Measurements from ENCODE around the gene PDZRN3. TPM values are rescaled to one million over a fixed set of nuclear protein-coding genes. Genes with fewer than 3 reads are reported as not detected.

The PDZRN3 gene
- total and polyA plus RNA-seq, 2 donors (not counting 3 experiments of a cell fraction or from before 2014, with no cell fraction given) = not detected

- H2AFZ ChIP-seq (ENCODE audit: low read depth, low read length) = no peak overlapping the region
- no TSS peak for BruUV-seq (replicated peaks)
- H3K27me3 ChIP-seq (ENCODE audit: control insufficient read depth in 2 of 2, insufficient read depth in 2 of 2, low read length in 2 of 2) = no peaks in the 10 kb centered on the region
- H3K9ac ChIP-seq (replicated peaks; ENCODE audit: extremely low read depth, insufficient read depth, low read length) = no peak overlapping the region
- no peaks in the 10 kb centered on the region for H4K20me1 ChIP-seq (replicated peaks; ENCODE audit: control insufficient read depth, extremely low read depth, insufficient read depth, low read length)
- intact Hi-C loops (cut with micrococcal nuclease) = no loop called here
- H3K4me2 ChIP-seq (ENCODE audit: insufficient read depth, low read length) = no peak overlapping the region
- TF ChIP-seq, protein P1, sequence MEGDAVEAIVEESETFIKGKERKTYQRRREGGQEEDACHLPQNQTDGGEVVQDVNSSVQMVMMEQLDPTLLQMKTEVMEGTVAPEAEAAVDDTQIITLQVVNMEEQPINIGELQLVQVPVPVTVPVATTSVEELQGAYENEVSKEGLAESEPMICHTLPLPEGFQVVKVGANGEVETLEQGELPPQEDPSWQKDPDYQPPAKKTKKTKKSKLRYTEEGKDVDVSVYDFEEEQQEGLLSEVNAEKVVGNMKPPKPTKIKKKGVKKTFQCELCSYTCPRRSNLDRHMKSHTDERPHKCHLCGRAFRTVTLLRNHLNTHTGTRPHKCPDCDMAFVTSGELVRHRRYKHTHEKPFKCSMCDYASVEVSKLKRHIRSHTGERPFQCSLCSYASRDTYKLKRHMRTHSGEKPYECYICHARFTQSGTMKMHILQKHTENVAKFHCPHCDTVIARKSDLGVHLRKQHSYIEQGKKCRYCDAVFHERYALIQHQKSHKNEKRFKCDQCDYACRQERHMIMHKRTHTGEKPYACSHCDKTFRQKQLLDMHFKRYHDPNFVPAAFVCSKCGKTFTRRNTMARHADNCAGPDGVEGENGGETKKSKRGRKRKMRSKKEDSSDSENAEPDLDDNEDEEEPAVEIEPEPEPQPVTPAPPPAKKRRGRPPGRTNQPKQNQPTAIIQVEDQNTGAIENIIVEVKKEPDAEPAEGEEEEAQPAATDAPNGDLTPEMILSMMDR (IDR thresholded peaks at IDR 0.05; ENCODE audit: extremely low read depth in 1 of 2, insufficient read depth in 1 of 2, low read depth in 1 of 2, low read length in 2 of 2) = no peak
- TF ChIP-seq, protein P2, sequence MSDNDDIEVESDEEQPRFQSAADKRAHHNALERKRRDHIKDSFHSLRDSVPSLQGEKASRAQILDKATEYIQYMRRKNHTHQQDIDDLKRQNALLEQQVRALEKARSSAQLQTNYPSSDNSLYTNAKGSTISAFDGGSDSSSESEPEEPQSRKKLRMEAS (IDR thresholded peaks at IDR 0.05; ENCODE audit: insufficient read depth, insufficient read length) = no peak
- TF ChIP-seq JUN (IDR thresholded peaks at IDR 0.05; ENCODE audit: borderline replicate concordance, insufficient read depth, insufficient read length, low read depth) = no peak
- no peak for TF ChIP-seq FOS (IDR thresholded peaks at IDR 0.05; ENCODE audit: borderline replicate concordance, insufficient read depth, low read length)
- no peak for TF ChIP-seq GATA2 (IDR thresholded peaks at IDR 0.05; ENCODE audit: insufficient read depth, insufficient read length, low read depth, low read length)
- no peak for TF ChIP-seq POLR2A (IDR thresholded peaks at IDR 0.05; ENCODE audit: low read depth, low read length)
- TF ChIP-seq MYC (IDR thresholded peaks at IDR 0.05; ENCODE audit: low read depth, low read length) = no peak
- no peak for TF ChIP-seq POLR2AphosphoS5 (IDR thresholded peaks at IDR 0.05; ENCODE audit: insufficient read depth, low read depth, low read length)
- TF ChIP-seq EZH2 (IDR thresholded peaks at IDR 0.05; ENCODE audit: borderline replicate concordance, low read depth, low read length, severe bottlenecking) = no peak
- no peaks in the 10 kb centered on the region for H3K9me1 ChIP-seq (replicated peaks; ENCODE audit: control insufficient read depth, extremely low read depth, insufficient read depth, low read length)
- dilution Hi-C loops (cut with MboI; ENCODE audit: extremely low pct_ligation_motif_present, low sequenced_read_pairs) = no loop called here
- H3K4me3 ChIP-seq (replicated peaks in 1 of 3; ENCODE audit: insufficient read depth in 1 of 3, low read depth in 1 of 3, low read length in 3 of 3) = no peak overlapping the region
- no peaks in the 10 kb centered on the region for H3K36me3 ChIP-seq (ENCODE audit: control insufficient read depth in 2 of 2, extremely low read depth in 1 of 2, insufficient read depth in 2 of 2, low read length in 2 of 2)
- H3K27ac ChIP-seq (ENCODE audit: insufficient read depth, low read depth, low read length) = no peak overlapping the region
- H3K9me3 ChIP-seq (replicated peaks; ENCODE audit: control insufficient read depth, insufficient read depth, low read length) = no peaks in the 10 kb centered on the region
- FAIRE-seq (no peak), DNase-seq (ENCODE audit: low read depth, low spot score) (no peak)
- CTCF ChIA-PET = no interaction called here
- H3K4me1 ChIP-seq (ENCODE audit: control insufficient read depth, extremely low read depth, insufficient read depth, low read length) = no peaks in the 10 kb centered on the region
- H3K79me2 ChIP-seq (ENCODE audit: control insufficient read depth, insufficient read depth, low read length) = no peaks in the 10 kb centered on the region
- POLR2A ChIA-PET = no interaction called here
Observed at GRCh38 chr3:73546961-73547360, 77.8 kb downstream of the PDZRN3 start.
